IMR-90 (cell line): ENCODE data around the gene SSBP3. TPM values are rescaled to one million over a fixed set of nuclear protein-coding genes. Genes with fewer than 3 reads are reported as not detected.
A peak's percentile ranks its signal among the peaks of the same experiment; 100 is the strongest.

ENCODE experiments used
- ATAC-seq: fragments of 200-7000 bp; cut with Tn5 transposase; 2 replicates; pipeline ENCODE4 v1.9.1; 2020; ENCODE audit warnings: low read depth, mild to moderate bottlenecking, moderate library complexity
- BruUV-seq: library from RNA; stranded (reverse); fragments of 400-500 nt; replicated peaks from 2 replicates; lab custom pipeline; 2021; lab: Mats Ljungman, UMichigan
- CTCF ChIA-PET: fragments of 300-600 bp; formaldehyde crosslinking; extraction: SDS; loops from one replicate; lab custom pipeline; 2021; ENCODE audit warnings: antibody characterized with exemption; lab: Yijun Ruan, JAX
- POLR2A ChIA-PET: fragments of 300-600 bp; sonication (Branson Sonifier 250); formaldehyde crosslinking; loops from one replicate; lab custom pipeline; 2022; ENCODE audit warnings: antibody characterized with exemption; ENCODE audit not compliant: unreplicated experiment; lab: Charles Lee
- DNase-seq: peaks from one replicate; pipeline ENCODE4 v3.0.0; 2013
- H2AFZ ChIP-seq: replicated peaks from 2 replicates; pipeline ENCODE3; 2013; ENCODE audit warnings: low read length, mild to moderate bottlenecking; ENCODE audit not compliant: poor library complexity
- H2AK5ac ChIP-seq: 2 replicates; pipeline ENCODE4 v1.6.1; 2013; ENCODE audit warnings: low read depth, low read length, inconsistent platforms
- H2AK9ac ChIP-seq: replicated peaks from 2 replicates; pipeline ENCODE3; 2013; ENCODE audit warnings: mild to moderate bottlenecking, low read depth, low read length, moderate library complexity; ENCODE audit not compliant: poor library complexity
- H2BK120ac ChIP-seq: 2 replicates; pipeline ENCODE4 v1.6.1; 2013; ENCODE audit warnings: low read depth, low read length, inconsistent platforms
- H2BK15ac ChIP-seq: 3 replicates; pipeline ENCODE4 v1.6.1; 2013; ENCODE audit warnings: low read depth, low read length, inconsistent platforms
- H2BK20ac ChIP-seq: 2 replicates; pipeline ENCODE4 v1.6.1; 2013; ENCODE audit warnings: low read depth, mild to moderate bottlenecking, inconsistent platforms, low read length, moderate library complexity
- H2BK5ac ChIP-seq: 2 replicates; pipeline ENCODE4 v1.6.1; 2013; ENCODE audit warnings: mild to moderate bottlenecking, low read depth, low read length, inconsistent platforms; ENCODE audit not compliant: poor library complexity, severe bottlenecking
- H3K14ac ChIP-seq: replicated peaks from 2 replicates; pipeline ENCODE4 v1.6.1; 2013; ENCODE audit warnings: low read depth, low read length, inconsistent platforms
- H3K18ac ChIP-seq: 2 replicates; pipeline ENCODE4 v1.6.1; 2013; ENCODE audit warnings: low read depth, low read length, control low read depth
- H3K23ac ChIP-seq: 2 replicates; pipeline ENCODE4 v1.6.1; 2013; ENCODE audit warnings: low read depth, low read length, inconsistent platforms
- H3K27ac ChIP-seq: 2 replicates; pipeline ENCODE4 v1.5.1; 2013; ENCODE audit warnings: mild to moderate bottlenecking, control low read depth, low read length; ENCODE audit not compliant: insufficient read depth
- H3K27me3 ChIP-seq: 2 replicates; pipeline ENCODE4 v1.6.1; 2013; ENCODE audit warnings: low read length; ENCODE audit not compliant: control insufficient read depth, insufficient read depth
- H3K36me3 ChIP-seq: 2 replicates; pipeline ENCODE4 v1.6.1; 2013; ENCODE audit warnings: low read length, mixed read lengths; ENCODE audit not compliant: control insufficient read depth, insufficient read depth
- H3K4ac ChIP-seq: 2 replicates; pipeline ENCODE4 v1.6.1; 2013; ENCODE audit warnings: low read depth, low read length, inconsistent platforms
- H3K4me1 ChIP-seq: 2 replicates; pipeline ENCODE4 v1.6.1; 2013; ENCODE audit warnings: low read length, mixed read lengths; ENCODE audit not compliant: control insufficient read depth, insufficient read depth
- H3K4me2 ChIP-seq: 2 replicates; pipeline ENCODE4 v1.6.1; 2013; ENCODE audit warnings: low read depth, mild to moderate bottlenecking, control low read depth, low read length, moderate library complexity
- H3K4me3 ChIP-seq: 2 replicates; pipeline ENCODE4 v1.5.1; 2013; ENCODE audit warnings: low read depth, mild to moderate bottlenecking, control low read depth, low read length, moderate library complexity; ENCODE audit not compliant: insufficient read depth
- H3K56ac ChIP-seq: 2 replicates; pipeline ENCODE4 v1.6.1; 2013; ENCODE audit warnings: low read length, inconsistent platforms; ENCODE audit not compliant: insufficient read depth; ENCODE audit errors: extremely low read depth
- H3K79me1 ChIP-seq, 2 experiments: 2 replicates each; pipeline ENCODE4 v1.6.1; 2013; ENCODE audit warnings: low read length in 2 of 2, inconsistent platforms in 1 of 2, low read depth in 1 of 2
- H3K9ac ChIP-seq: 2 replicates; pipeline ENCODE4 v1.6.1; 2013; ENCODE audit warnings: low read depth, low read length, control low read depth
- H3K9me1 ChIP-seq: 2 replicates; pipeline ENCODE4 v1.6.1; 2013; ENCODE audit warnings: low read length, inconsistent platforms; ENCODE audit not compliant: insufficient read depth
- H3K9me3 ChIP-seq: 2 replicates; pipeline ENCODE4 v1.6.1; 2013; ENCODE audit warnings: low read length; ENCODE audit not compliant: control insufficient read depth, insufficient read depth
- H4K20me1 ChIP-seq: 2 replicates; pipeline ENCODE4 v1.6.1; 2013; ENCODE audit warnings: low read length, inconsistent platforms; ENCODE audit not compliant: insufficient read depth
- H4K5ac ChIP-seq: 2 replicates; pipeline ENCODE4 v1.6.1; 2013; ENCODE audit warnings: mild to moderate bottlenecking, low read depth, low read length, control low read depth
- H4K8ac ChIP-seq, 2 experiments: 2 replicates each; pipeline ENCODE4 v1.6.1; 2013; ENCODE audit warnings: low read depth in 2 of 2, low read length in 2 of 2, control low read depth in 1 of 2, inconsistent platforms in 1 of 2
- H4K91ac ChIP-seq: 2 replicates; pipeline ENCODE4 v1.6.1; 2013; ENCODE audit warnings: low read depth, low read length, inconsistent platforms; ENCODE audit not compliant: insufficient read depth
- BHLHE40 ChIP-seq: fragments of 150-350 bp; IDR thresholded peaks from 2 replicates; pipeline ENCODE4 v1.6.1; 2016; ENCODE audit warnings: mild to moderate bottlenecking, low read depth, low read length
- CEBPB ChIP-seq: IDR thresholded peaks from 2 replicates; pipeline ENCODE4 v1.6.1; 2012; ENCODE audit warnings: low read depth, low read length, improper control_type of control experiment
- CHD1 ChIP-seq: IDR thresholded peaks from 2 replicates; pipeline ENCODE4 v1.6.1; 2012; ENCODE audit warnings: low read depth, low read length, improper control_type of control experiment
- FOS ChIP-seq: fragments of 150-350 bp; IDR thresholded peaks from 2 replicates; pipeline ENCODE4 v1.6.1; 2016; ENCODE audit warnings: low read depth, low read length
- MAFK ChIP-seq: IDR thresholded peaks from 2 replicates; pipeline ENCODE4 v1.6.1; 2012; ENCODE audit warnings: low read depth, low read length, improper control_type of control experiment
- MAZ ChIP-seq: IDR thresholded peaks from 2 replicates; pipeline ENCODE4 v1.6.1; 2012; ENCODE audit warnings: low read depth, mild to moderate bottlenecking, low read length, improper control_type of control experiment, moderate library complexity, borderline replicate concordance
- MXI1 ChIP-seq: IDR thresholded peaks from 2 replicates; pipeline ENCODE4 v1.6.1; 2012; ENCODE audit warnings: low read depth, mild to moderate bottlenecking, low read length, moderate library complexity, borderline replicate concordance
- NFE2L2 ChIP-seq: fragments of 150-350 bp; IDR thresholded peaks from 2 replicates; pipeline ENCODE4 v1.6.1; 2016; ENCODE audit warnings: low read depth, mild to moderate bottlenecking, low read length
- POLR2A ChIP-seq: IDR thresholded peaks from 2 replicates; pipeline ENCODE4 v1.6.1; 2012; ENCODE audit warnings: mild to moderate bottlenecking, low read depth, low read length
- RAD21 ChIP-seq: IDR thresholded peaks from 2 replicates; pipeline ENCODE4 v1.6.1; 2012; ENCODE audit warnings: low read length, improper control_type of control experiment
- RCOR1 ChIP-seq: IDR thresholded peaks from 2 replicates; pipeline ENCODE4 v1.6.1; 2012; ENCODE audit warnings: mild to moderate bottlenecking, low read length, improper control_type of control experiment; ENCODE audit not compliant: insufficient replicate concordance
- RFX5 ChIP-seq: IDR thresholded peaks from 2 replicates; pipeline ENCODE4 v1.8.0; 2012; ENCODE audit warnings: low read depth, mild to moderate bottlenecking, low read length, moderate library complexity
- SMC3 ChIP-seq: fragments of 150-350 bp; IDR thresholded peaks from 2 replicates; pipeline ENCODE4 v1.6.1; 2016; ENCODE audit warnings: low read depth, mild to moderate bottlenecking, antibody characterized with exemption, low read length, moderate library complexity
- WGBS, 2 experiments: methylation state at CpG; one replicate each; pipeline versions ENCODE4 v1.1.5 to v1.1.7; 2013; ENCODE audit warnings: missing lambda C conversion rate in 2 of 2; ENCODE audit not compliant: insufficient read length in 1 of 2; ENCODE audit errors: extremely low coverage in 2 of 2; 5-methylcytosine and 5-hydroxymethylcytosine counted together
- dilution Hi-C: fragments of 300-500 bp; cut with HindIII; formaldehyde crosslinking; loops from one replicate; pipeline ENCODE4 v1.14.3; 2018; ENCODE audit warnings: low sequenced_read_pairs; ENCODE audit not compliant: unreplicated experiment
- in situ Hi-C: fragments of 300-500 bp; cut with MboI; formaldehyde crosslinking; loops from 3 replicates; pipeline ENCODE4 v1.14.3; 2019; ENCODE audit warnings: low sequenced_read_pairs, inconsistent platforms, mixed read lengths
- intact Hi-C: fragments of 100-400 bp; cut with micrococcal nuclease; formaldehyde crosslinking; loops from 2 replicates; pipeline ENCODE4 v1.10.0; 2022
- polyA plus RNA-seq, 3 experiments: library from polyadenylated mRNA; depleted of rRNA; stranded (reverse); fragments of >200 nt; gene quantifications; 2 replicates each; pipeline ENCODE4 v1.2.3, GENCODE V29; 2012; ENCODE audit warnings: low replicate concordance in 1 of 3
- total RNA-seq: library from RNA; depleted of rRNA; stranded (reverse); fragments of >200 nt; gene quantifications from 2 replicates; pipeline ENCODE4 v1.2.3, GENCODE V29; 2012
- TF ChIP-seq, protein P1 (sequence below): fragments of 150-350 bp; IDR thresholded peaks from 2 replicates; pipeline ENCODE4 v1.6.1; 2016; ENCODE audit warnings: low read depth, mild to moderate bottlenecking, low read length, moderate library complexity, borderline replicate concordance
- TF ChIP-seq, protein P2 (sequence below): conservative IDR thresholded peaks from 2 replicates; pipeline ENCODE4 v1.5.1; 2012; ENCODE audit warnings: mild to moderate bottlenecking, low read depth, low read length, improper control_type of control experiment
- TF ChIP-seq, protein P3 (sequence below): fragments of 150-350 bp; IDR thresholded peaks from 2 replicates; pipeline ENCODE4 v1.6.1; 2017; ENCODE audit warnings: mild to moderate bottlenecking, antibody characterized with exemption, low read length, low read depth

Gene SSBP3
- total and polyA plus RNA-seq, 2 of the 4 experiments (the other 2 are of a cell fraction): 10.9 to 39.6 TPM

DNA sequence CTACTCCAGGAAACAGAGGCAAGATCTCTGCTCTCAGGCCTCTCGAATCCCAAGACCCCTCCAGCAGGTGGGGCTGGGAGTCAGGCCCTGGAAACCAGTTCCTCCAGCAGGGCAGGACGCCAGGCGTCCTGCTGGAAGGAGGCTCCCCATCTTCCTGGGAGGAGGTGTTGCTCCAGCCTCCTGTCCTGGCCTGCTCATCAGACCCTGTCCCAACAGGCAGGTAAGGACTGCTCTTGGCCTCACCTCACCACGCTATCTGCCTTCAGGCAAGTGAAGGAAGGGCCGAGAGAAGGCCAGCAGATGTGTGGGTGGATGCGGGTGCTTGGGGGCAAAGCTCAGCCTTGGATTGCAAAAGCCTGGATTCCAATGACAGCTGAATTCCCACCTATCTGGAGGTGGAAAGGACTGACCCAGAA is 82.9 kb downstream of the SSBP3 start:
- H2AK5ac ChIP-seq: peak overlapping the region; percentile 80
- H3K79me1 ChIP-seq: peaks cover 54 to 93% of the 10 kb centered on the region in 2 experiments
- H3K9ac ChIP-seq: peak overlapping the region; percentile 2; the same call in 1 of the 2 replicates
- no peak overlapping the region for H2BK20ac ChIP-seq
- POLR2A ChIA-PET: no interaction called here
- dilution Hi-C loops (no loop called here), intact Hi-C loops (no loop called here), in situ Hi-C loops (no loop called here)
- ATAC-seq (no peak), DNase-seq (no peak)
- no peak overlapping the region for H4K5ac ChIP-seq
- H3K18ac ChIP-seq: no peak overlapping the region
- H3K9me3 ChIP-seq: no peaks in the 10 kb centered on the region
- no peak overlapping the region for H3K23ac ChIP-seq
- CTCF ChIA-PET: interaction anchor here (0.6 kb wide), 2 partner anchors 406 to 1549 kb away, joined by 3 to 4 read pairs; no protein-coding TSS in a partner anchor
- no peak overlapping the region for H2BK120ac ChIP-seq
- H2BK5ac ChIP-seq: no peak overlapping the region
- H3K56ac ChIP-seq: no peak overlapping the region
- WGBS, 2 experiments: 88% methylated on average over 3 of the region's 6 CpGs; no CpG with 5 or more reads in 1 of the 2 experiments
- no peak overlapping the region for H3K27ac ChIP-seq
- peaks cover 3% of the 10 kb centered on the region; the same call in 1 of the 2 replicates for H3K36me3 ChIP-seq
- no peak overlapping the region for H2AK9ac ChIP-seq
- H3K4me1 ChIP-seq: peaks cover 43% of the 10 kb centered on the region
- no peak overlapping the region for H2AFZ ChIP-seq
- TF ChIP-seq POLR2A: no peak
- TF ChIP-seq, protein P1, sequence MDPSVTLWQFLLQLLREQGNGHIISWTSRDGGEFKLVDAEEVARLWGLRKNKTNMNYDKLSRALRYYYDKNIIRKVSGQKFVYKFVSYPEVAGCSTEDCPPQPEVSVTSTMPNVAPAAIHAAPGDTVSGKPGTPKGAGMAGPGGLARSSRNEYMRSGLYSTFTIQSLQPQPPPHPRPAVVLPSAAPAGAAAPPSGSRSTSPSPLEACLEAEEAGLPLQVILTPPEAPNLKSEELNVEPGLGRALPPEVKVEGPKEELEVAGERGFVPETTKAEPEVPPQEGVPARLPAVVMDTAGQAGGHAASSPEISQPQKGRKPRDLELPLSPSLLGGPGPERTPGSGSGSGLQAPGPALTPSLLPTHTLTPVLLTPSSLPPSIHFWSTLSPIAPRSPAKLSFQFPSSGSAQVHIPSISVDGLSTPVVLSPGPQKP: no peak
- TF ChIP-seq FOS: no peak
- TF ChIP-seq SMC3: no peak
- TF ChIP-seq BHLHE40: no peak
- no peak for TF ChIP-seq MAZ
- no peak for TF ChIP-seq CEBPB
- no peak for TF ChIP-seq MXI1
- no peak for TF ChIP-seq CHD1
- no peak for TF ChIP-seq RFX5
- TF ChIP-seq NFE2L2: no peak
- no peak for TF ChIP-seq RCOR1
- TF ChIP-seq, protein P2, sequence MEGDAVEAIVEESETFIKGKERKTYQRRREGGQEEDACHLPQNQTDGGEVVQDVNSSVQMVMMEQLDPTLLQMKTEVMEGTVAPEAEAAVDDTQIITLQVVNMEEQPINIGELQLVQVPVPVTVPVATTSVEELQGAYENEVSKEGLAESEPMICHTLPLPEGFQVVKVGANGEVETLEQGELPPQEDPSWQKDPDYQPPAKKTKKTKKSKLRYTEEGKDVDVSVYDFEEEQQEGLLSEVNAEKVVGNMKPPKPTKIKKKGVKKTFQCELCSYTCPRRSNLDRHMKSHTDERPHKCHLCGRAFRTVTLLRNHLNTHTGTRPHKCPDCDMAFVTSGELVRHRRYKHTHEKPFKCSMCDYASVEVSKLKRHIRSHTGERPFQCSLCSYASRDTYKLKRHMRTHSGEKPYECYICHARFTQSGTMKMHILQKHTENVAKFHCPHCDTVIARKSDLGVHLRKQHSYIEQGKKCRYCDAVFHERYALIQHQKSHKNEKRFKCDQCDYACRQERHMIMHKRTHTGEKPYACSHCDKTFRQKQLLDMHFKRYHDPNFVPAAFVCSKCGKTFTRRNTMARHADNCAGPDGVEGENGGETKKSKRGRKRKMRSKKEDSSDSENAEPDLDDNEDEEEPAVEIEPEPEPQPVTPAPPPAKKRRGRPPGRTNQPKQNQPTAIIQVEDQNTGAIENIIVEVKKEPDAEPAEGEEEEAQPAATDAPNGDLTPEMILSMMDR: no peak
- TF ChIP-seq MAFK: no peak
- TF ChIP-seq, protein P3, sequence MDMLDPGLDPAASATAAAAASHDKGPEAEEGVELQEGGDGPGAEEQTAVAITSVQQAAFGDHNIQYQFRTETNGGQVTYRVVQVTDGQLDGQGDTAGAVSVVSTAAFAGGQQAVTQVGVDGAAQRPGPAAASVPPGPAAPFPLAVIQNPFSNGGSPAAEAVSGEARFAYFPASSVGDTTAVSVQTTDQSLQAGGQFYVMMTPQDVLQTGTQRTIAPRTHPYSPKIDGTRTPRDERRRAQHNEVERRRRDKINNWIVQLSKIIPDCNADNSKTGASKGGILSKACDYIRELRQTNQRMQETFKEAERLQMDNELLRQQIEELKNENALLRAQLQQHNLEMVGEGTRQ: no peak
- no peak; the same call in 1 of the 2 replicates for TF ChIP-seq RAD21
- no peaks in the 10 kb centered on the region for H3K27me3 ChIP-seq
- no peak overlapping the region for H3K14ac ChIP-seq
- H4K20me1 ChIP-seq: peaks cover 27% of the 10 kb centered on the region; the same call in 1 of the 2 replicates
- H3K4me2 ChIP-seq: no peak overlapping the region
- H2BK15ac ChIP-seq: no peak overlapping the region
- peaks cover 39% of the 10 kb centered on the region for H3K9me1 ChIP-seq
- no peak overlapping the region for H4K8ac ChIP-seq
- BruUV-seq: no TSS peak
- peak overlapping the region; percentile 5; the same call in 1 of the 2 replicates for H3K4ac ChIP-seq
- no peak overlapping the region; the same call in 1 of the 2 replicates for H4K91ac ChIP-seq
- no peak overlapping the region for H3K4me3 ChIP-seq
